CD4-positive, alpha-beta T cell treated with Interleukin-2 at 100 ng/mL for 4 hours (primary cell): ENCODE results near the gene KCNMB1.

Experiments used
- DNase-seq: peaks from one replicate; pipeline ENCODE4 v3.0.0-alpha.2; 2020; ENCODE audit warnings: low spot score

KCNMB1 gene

DNA sequence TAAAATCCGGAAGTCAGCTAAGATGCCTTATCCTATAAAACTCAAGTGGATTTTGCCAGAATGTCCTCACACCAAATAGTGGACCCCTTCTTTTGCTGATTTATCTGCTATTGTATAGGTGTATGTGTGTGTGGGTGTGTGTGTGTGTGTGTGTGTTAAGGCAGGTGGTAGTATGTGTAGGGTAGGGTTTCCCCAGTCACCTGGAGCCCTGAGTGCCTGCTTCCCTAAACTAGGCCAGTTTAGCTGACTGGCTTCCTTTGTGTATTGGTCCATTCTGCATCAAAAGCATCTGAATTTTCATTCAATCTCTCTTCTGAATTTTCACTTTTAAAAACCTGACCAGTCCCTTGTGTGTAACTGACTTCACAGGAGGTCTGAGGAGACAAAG is 49.4 kb downstream of the KCNMB1 start:
- no peak for DNase-seq

DNA sequence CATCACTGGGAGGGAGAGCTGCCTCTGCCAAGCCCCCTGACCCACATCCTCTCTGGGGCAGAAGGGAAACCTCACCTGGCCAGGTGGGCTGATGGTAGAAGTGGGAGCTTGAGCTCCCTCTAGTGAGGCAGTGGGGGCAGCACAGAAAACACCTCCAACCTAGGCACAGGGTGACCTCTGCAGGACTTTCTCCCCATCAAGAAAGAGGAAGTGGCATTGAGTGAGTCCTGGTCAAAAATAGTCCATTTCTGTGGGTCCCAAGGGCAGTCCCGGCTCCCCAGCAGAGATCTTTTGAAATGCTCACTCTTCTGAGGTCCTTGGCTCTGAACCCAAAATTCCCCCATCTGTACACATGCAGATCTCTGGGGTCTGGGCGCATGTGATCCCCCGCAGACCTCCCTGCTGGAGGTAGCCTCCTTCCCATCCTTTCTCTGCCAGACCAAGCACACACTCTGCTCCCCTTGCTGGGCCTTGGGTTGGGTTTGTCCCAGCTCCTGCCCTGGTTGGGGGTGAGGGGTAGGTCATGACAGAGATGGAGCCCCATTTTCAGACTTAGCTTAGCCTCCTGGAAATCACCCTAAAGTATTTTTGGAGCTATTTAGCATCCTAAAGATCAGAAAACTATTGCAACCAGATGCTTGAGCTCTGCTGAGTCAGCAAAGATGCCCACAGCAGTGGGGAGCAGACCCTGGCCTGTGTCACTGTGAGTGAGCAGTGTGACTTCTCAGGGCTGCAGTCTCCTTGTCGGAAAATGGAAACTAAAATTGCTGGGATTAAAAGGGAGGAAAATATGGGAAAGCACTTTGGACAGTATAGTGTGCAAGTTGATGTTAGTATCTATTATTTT is 50.0 kb downstream of the KCNMB1 start:
- DNase-seq, result peak; percentile 81

DNA sequence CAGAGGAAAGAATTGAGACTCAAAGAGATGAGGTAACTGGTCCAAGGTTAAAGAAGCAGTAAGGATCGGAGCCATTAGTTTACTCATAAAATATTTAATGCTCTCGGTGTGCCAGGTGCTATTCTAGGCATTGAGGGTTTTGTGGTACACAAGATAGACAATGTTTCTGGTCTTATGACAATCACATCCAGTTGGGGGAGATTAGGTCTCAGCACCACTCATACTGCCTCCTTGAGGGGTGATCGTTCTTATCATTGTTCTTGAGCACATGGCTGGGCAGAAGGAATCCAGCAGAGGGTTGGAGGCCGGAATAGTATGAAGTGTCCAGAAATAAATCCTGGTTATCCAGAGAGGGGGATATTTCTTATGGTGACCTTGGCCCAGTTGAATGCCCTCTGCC is 50.9 kb downstream of the KCNMB1 start:
- DNase-seq, result peak; percentile 36

DNA sequence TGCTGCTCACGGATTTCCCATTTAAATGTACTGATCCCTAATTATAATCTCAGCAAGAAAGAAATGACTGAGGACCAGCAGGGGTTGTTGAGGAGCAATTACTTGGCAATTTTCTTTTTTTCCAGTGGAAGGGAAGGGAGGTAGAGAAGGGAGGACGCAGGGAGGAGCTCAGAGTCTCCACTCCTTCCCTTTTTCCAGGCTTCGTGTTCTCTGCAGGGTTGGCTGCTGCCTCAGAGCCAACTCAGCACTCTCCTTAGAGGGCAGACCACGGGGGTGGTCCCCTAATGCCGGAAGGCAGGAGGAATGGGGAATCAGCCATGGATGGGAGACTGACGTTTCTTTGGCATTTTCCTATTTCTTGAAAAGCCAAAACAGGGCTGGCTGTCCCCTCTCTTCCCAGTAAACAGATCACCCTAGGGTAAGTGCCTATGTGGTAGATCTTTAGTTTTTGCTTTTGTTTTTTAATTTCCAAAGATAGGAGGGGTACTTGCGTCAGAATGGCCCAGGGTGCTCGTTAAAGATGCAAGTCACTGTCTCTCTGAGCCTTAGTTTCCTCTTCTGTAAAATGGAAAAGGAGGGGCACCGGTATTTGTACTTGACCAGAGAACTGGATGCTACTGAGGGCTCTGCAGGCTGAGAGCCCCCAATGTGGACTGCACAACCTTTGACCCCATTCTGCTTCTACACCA is 52.0 kb downstream of the KCNMB1 start:
- no peak for DNase-seq

DNA sequence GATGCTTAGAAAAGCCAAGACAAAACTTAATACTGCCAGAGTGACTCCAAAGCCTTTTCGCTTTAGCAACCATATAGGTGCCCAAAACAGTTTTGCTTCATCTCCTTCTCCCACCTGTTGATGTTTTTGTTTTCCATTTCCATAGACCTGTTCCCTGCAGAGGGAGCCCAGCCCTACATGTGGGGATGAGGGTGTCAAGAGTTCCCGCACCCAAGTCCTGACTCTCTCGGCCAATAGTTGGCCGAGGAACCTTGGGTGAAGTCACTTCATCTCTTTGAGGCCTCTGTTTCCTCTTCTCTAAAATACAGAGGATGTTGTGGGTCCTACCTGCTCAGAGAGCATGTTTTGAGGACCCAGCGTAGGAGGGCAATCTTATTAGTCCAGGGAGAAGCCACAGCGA is 53.1 kb downstream of the KCNMB1 start:
- peak; percentile 22 for DNase-seq

DNA sequence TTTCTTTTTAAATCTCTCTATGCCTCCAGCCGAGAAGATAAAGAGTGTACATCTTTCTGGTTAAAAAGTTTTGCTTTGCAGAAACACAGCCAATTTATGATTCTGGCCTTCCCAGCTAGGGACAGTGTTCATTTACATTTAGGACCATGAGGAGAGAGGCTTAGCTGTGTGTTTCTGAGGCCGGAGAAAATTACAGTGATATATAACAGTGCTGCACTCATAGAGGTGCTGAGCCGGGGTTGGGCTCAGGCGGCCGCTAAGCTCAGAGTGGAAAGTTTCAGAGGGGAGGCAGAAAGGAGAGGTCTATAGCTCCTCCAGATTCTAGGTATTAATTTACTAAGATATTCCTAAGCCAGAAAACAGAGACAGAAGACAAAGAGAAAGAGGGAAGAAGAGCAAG is 54.5 kb downstream of the KCNMB1 start:
- peak; percentile 32 for DNase-seq

DNA sequence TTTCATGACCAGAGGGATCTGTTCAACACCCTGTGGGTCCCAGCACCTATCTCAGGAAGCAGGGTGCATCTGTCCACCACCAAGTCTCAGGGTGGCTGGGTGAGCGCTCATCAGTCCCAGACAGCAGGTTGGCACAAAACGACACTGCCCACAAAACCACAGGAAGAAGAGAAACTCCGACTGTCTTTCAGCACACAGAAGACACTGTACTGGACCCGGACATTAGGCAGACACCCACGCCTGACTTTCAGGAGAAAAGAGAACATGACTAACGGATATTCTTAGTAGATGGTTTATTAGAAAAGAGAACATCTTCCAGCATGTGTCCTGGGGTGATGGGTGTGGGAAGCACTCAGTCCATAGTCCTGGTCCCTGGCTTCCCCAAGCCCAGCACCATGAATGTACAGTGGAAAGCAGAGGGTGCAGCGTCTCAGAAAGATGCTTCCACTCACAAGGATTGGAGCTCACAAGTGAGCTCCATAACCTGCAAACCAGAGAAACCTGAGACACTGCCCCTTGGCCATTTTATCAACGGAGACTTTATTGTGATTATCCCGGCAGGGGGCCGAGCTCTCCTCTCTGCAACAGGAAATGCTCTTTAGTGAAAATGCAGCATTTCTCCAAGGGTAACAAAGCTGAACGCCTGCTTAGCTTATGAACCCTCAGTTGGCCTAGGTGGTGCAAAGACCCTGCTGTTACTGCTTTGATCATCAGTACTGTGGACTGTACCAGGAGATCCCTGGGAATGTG is 55.8 kb downstream of the KCNMB1 start:
- peak; percentile 92 for DNase-seq

DNA sequence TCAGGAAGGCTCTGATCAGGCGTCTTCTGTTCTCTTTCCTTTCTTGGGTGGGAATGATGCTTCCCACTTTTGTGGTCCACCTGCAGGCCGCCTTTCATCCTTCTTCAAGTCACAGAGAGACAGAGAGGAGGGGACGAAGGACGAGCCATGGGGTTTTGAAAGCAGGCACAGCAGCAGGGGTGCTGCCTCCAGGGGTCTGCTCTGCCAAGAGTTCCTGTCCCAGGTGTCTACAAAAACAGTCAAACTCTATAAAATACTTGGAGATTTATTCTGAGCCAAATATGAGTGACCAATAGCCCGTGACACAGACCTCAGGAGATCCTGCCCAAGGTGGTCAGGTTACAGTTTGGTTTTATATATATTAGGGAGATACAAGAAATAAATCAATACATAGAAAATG is 57.1 kb downstream of the KCNMB1 start:
- DNase-seq, result no peak

DNA sequence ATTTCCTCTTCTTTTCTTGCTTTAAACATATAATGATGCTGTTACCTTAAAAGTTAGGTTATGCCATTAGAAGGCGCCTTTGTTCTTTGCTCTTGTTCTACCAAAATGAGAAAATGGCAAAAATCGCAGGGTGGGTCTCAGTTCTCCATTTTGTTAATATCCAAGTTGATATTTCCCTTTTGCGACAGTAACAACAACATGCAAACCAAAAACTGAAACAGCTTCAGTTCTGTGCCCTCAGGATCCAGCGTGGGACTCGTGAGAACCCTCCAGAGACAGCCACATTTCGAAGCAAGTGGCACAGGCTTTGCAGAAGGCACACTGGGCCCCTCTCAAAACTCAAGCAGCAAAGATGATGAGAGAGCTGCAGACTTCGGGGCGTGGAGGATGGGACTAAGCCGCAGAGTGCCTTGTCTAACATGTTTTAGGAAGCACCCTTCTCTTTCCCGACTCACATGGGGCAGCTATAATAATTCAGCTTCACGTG is 58.6 kb downstream of the KCNMB1 start:
- peak; percentile 35 for DNase-seq

DNA sequence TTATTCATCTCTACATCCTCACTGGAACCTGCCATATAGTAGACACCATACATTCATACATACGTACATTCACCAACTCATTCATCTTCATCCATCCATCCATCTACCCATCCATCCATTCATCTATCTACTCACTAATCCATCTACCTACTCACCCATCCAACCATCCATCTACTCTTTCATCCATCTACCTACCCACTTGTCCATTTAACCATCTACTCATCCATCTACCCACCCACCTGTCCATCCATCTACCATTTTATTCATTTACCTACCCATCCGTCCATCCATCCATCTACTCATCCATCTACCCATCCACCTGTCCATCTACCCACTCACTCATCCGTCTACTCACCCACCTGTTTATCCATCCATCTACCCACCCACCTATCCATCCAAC is 59.6 kb downstream of the KCNMB1 start:
- no peak for DNase-seq

DNA sequence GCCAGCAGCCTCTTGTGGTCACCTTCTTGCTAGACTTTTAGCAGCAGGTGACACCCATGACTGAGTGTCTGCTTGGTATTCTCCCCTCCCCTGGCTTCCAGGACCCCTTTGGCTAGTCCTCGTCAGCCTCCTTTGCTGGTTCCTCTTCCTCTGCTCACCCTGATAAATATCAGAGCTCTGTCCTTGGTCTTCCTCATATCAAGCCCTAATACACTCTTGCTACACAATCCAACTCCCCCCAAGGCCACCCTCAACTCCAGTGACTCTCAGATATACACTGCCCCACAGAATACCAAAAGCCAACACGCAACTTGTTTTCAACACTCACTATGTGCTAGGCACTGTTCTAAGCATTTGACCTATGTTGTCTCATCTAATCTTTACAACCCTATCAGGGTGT is 61.3 kb downstream of the KCNMB1 start:
- peak; percentile 10 for DNase-seq

DNA sequence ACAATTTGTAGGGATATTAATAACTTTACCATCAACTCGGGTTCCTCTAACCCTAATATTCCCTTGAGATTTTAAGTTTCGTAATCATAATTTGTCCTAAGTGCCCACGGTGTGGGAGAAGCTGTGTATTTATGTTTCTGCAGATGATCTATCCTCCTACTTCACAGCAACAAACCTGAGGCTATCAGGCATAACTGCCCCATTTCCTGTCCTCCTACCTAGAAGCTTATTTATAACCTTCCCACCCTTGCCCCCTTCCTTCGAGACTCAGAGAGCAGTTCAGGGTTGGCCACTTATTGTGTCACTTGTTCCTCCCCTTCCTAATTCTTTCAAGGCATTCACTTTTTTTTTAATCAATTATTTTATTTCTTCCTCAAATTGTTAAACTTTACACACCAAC is 62.0 kb downstream of the KCNMB1 start:
- no peak for DNase-seq
